Activated naive CD8-positive, alpha-beta T cell treated with anti-CD3 and anti-CD28 coated beads, Interleukin-2, amount 10 ng/mL, durations not matched to agents 7 days and 5 days (primary cell): Measurements from ENCODE around the gene USP11. TPM values are rescaled to one million over a fixed set of nuclear protein-coding genes. Genes with fewer than 3 reads are reported as not detected.

Source experiments
- ATAC-seq: fragments of 150-1000 bp; cut with Tn5 transposase; one replicate; pipeline ENCODE4 v1.10.0; 2021; ENCODE audit warnings: low read depth, moderate library complexity
- POLR2A ChIA-PET: fragments of 350-600 bp; sonication (Branson Sonifier 250); formaldehyde crosslinking; loops from one replicate; lab custom pipeline; 2021; ENCODE audit warnings: antibody characterized with exemption; lab: Charles Lee
- DNase-seq: peaks from one replicate; pipeline ENCODE4 v3.0.0; 2021
- H3K27ac Mint-ChIP-seq: one replicate; pipeline ENCODE4 v1.8.0; 2022; ENCODE audit warnings: mild to moderate bottlenecking, mixed read lengths
- H3K27me3 Mint-ChIP-seq: one replicate; pipeline ENCODE4 v1.8.0; 2022; ENCODE audit warnings: mild to moderate bottlenecking, moderate library complexity, mixed read lengths
- H3K36me3 Mint-ChIP-seq: one replicate; pipeline ENCODE4 v1.8.0; 2021; ENCODE audit warnings: mild to moderate bottlenecking, mixed read lengths
- H3K4me1 Mint-ChIP-seq: one replicate; pipeline ENCODE4 v1.8.0; 2021; ENCODE audit warnings: mixed read lengths
- H3K4me3 Mint-ChIP-seq: one replicate; pipeline ENCODE4 v1.8.0; 2022; ENCODE audit warnings: mild to moderate bottlenecking, moderate library complexity, mixed read lengths
- H3K9me3 Mint-ChIP-seq: one replicate; pipeline ENCODE4 v1.8.0; 2021; ENCODE audit warnings: mixed read lengths
- total RNA-seq, 2 experiments: library from RNA; stranded (reverse); gene quantifications; one replicate each; pipeline ENCODE4 v1.2.3, GENCODE V29; 2021

USP11 gene
- total RNA-seq, 2 experiments from 2014 or later = 101 TPM

DNA sequence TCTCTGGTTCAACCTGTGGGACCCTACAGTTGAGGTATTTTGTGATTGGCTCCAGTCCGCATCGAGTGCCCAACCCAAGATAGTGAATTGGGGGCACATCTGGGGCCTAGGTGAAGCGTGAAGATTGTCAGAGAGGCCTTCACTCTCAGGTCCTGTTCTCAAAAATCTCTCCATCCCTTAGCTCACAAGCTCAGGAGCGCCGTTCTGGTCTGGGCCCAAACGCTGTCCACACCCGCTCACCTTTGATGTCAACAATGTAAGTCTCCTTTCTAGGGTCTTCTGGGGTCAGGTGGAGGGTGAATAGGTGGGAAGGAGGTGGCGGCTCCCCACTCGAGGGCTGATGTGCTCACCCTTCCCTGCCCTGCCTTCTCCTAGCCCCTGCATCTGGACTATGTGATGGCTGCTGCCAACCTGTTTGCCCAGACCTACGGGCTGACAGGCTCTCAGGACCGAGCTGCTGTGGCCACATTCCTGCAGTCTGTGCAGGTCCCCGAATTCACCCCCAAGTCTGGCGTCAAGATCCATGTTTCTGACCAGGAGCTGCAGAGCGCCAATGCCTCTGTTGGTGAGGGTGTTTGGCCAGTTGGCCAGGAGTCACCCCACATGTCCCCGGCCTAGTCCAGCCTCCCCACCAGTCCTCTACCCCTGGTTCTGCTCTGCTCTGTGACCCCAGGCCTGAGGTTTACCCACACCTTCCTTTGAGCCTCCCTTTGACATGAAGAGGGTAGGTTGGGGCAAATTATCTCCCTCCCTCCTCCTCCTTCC is 22.0 kb upstream of the USP11 start:
- ATAC-seq (no peak), DNase-seq (no peak)
- Mint-ChIP-seq H3K9me3 (no peaks in the 10 kb centered on the region), H3K4me3 (no peak overlapping the region), H3K27ac (peak overlapping the region; percentile 55), H3K36me3 (peaks cover 12% of the 10 kb centered on the region), H3K27me3 (no peaks in the 10 kb centered on the region), H3K4me1 (no peaks in the 10 kb centered on the region)
- POLR2A ChIA-PET = no interaction called here

DNA sequence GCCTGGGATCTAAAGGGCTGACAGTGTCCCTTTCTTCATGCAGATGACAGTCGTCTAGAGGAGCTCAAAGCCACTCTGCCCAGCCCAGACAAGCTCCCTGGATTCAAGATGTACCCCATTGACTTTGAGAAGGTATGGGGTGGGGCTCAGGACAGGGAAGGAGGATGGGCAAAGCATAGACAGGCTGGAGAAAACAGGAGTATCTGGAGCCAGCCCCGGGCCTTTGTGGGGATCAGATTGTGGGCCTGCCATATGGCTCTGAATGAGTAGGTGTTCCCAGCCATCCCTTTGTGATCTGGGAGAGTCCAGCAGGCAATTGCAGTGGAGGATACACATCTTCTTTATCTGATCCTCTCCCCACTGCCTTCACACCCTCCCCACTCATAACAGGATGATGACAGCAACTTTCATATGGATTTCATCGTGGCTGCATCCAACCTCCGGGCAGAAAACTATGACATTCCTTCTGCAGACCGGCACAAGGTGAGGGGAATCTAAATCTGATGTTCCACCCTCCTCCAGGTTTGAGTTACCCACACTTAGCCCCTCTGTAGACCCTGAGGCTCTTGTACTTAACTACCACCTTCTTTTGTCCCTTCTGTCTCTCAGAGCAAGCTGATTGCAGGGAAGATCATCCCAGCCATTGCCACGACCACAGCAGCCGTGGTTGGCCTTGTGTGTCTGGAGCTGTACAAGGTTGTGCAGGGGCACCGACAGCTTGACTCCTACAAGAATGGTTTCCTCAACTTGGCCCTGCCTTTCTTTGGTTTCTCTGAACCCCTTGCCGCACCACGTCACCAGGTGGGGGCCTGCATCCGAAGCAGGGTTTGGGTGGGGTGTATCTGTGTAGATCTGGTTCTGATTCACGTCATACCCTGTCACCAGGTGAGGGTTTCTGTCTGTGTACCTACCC is 20.2 kb upstream of the USP11 start:
- no peaks in the 10 kb centered on the region for H3K27me3 Mint-ChIP-seq

DNA sequence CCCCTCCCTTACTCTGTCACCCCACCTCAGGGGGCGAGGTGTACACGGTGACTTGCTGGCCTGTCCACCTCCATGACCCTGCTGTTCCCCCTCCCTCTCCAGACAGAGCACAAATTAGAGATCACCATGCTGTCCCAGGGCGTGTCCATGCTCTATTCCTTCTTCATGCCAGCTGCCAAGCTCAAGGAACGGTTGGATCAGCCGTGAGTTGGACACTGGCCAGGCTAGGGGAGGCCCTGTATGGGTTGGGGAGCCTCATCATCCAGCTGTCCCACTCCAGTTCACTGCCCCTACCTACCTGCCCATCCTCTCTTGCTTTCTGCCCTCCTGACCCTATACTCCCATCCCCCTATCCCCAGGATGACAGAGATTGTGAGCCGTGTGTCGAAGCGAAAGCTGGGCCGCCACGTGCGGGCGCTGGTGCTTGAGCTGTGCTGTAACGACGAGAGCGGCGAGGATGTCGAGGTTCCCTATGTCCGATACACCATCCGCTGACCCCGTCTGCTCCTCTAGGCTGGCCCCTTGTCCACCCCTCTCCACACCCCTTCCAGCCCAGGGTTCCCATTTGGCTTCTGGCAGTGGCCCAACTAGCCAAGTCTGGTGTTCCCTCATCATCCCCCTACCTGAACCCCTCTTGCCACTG is 18.3 kb upstream of the USP11 start:
- H3K36me3 Mint-ChIP-seq = peaks cover 20% of the 10 kb centered on the region
- H3K27ac Mint-ChIP-seq = no peak overlapping the region

More for the DNA sequence above, 20.2 kb upstream of the USP11 start:
- no peak overlapping the region for H3K27ac Mint-ChIP-seq
- no peak overlapping the region for H3K4me3 Mint-ChIP-seq
- no peaks in the 10 kb centered on the region for H3K9me3 Mint-ChIP-seq
- H3K4me1 Mint-ChIP-seq = peaks cover 10% of the 10 kb centered on the region
- ATAC-seq (no peak), DNase-seq (no peak)
- peaks cover 18% of the 10 kb centered on the region for H3K36me3 Mint-ChIP-seq
- POLR2A ChIA-PET = no interaction called here

DNA sequence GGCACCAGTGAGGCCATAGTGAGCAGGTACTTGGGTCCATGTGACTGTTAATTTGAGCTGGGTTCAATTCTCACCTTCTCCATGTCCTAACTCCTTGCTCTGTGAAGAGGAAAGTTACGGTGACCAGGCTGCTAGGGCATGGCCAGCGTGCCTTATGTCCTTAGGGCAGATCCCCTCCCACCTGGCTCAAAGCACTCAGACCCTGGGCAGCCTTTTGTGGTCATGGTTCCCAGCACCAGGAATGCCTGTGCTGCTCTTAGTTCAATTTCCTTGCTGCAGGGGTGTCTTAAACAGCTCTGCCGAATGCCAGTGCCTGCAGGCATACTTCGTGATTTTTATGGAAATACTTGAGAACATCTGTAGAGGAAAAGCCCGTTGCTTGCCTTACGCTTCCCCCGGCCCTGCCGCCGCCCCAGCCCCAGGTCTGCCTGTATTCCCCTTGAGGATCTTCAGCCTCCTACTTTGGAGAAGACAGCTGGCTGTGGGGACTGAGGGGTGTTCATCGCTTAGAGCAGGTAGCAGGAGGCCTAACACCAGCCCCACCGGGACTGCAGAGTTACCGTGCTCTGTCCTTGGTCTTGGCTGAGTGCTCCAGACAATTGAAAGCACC is 17.4 kb upstream of the USP11 start:
- no peak for DNase-seq
- Mint-ChIP-seq H3K36me3 (peaks cover 26% of the 10 kb centered on the region), H3K9me3 (no peaks in the 10 kb centered on the region), H3K27ac (no peak overlapping the region), H3K4me3 (no peak overlapping the region), H3K27me3 (no peaks in the 10 kb centered on the region), H3K4me1 (peaks cover 22% of the 10 kb centered on the region)
- POLR2A ChIA-PET = interaction anchor here (0.5 to 1.5 kb wide), 2 partner anchors 18 to 27 kb away, joined by 3 read pairs; no protein-coding TSS in a partner anchor
- no peak for ATAC-seq

More for the DNA sequence above, 18.3 kb upstream of the USP11 start:
- no peak for DNase-seq
- ATAC-seq = no peak
- POLR2A ChIA-PET = interaction anchor here (1.5 kb wide), 1 partner anchor 19 kb away, joined by 3 read pairs; no protein-coding TSS in a partner anchor
- no peaks in the 10 kb centered on the region for H3K9me3 Mint-ChIP-seq
- H3K27me3 Mint-ChIP-seq = no peaks in the 10 kb centered on the region
- H3K4me1 Mint-ChIP-seq = peaks cover 14% of the 10 kb centered on the region
- no peak overlapping the region for H3K4me3 Mint-ChIP-seq

DNA sequence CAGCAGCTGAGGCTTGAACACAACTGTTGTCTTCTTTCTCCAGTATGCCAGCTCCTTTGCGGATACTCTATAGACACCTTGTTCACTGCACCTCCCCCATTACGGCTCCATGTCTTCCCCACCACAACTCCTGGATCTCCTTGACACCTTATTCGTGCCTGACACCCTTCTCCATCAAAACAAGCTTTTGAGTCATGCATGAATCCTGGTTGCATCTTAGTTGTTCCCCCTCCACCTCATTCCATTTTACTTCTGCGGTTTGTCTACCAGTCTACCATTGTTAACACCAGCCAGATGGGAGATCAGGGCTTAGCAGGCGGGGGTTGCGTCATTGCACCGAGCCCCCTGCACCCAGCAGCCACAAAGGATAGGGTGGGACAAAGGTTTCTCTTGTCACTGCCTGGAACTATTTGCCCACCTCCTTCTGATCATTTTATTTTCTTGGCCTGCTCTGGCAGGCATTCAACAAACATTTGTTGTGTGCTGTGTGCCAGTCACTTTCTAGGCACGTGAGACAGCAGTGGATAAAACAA is 16.4 kb upstream of the USP11 start:
- Mint-ChIP-seq H3K27me3 (no peaks in the 10 kb centered on the region), H3K4me3 (peak overlapping the region; percentile 90), H3K36me3 (peaks cover 29% of the 10 kb centered on the region), H3K9me3 (no peaks in the 10 kb centered on the region), H3K27ac (peak overlapping the region; percentile 98), H3K4me1 (peaks cover 29% of the 10 kb centered on the region)
- DNase-seq = no peak
- POLR2A ChIA-PET = interaction anchor here (5.7 kb wide), 1 partner anchor 16 kb away, joined by 49 read pairs; the partner anchor contains the start of gene USP11
- ATAC-seq = no peak

DNA sequence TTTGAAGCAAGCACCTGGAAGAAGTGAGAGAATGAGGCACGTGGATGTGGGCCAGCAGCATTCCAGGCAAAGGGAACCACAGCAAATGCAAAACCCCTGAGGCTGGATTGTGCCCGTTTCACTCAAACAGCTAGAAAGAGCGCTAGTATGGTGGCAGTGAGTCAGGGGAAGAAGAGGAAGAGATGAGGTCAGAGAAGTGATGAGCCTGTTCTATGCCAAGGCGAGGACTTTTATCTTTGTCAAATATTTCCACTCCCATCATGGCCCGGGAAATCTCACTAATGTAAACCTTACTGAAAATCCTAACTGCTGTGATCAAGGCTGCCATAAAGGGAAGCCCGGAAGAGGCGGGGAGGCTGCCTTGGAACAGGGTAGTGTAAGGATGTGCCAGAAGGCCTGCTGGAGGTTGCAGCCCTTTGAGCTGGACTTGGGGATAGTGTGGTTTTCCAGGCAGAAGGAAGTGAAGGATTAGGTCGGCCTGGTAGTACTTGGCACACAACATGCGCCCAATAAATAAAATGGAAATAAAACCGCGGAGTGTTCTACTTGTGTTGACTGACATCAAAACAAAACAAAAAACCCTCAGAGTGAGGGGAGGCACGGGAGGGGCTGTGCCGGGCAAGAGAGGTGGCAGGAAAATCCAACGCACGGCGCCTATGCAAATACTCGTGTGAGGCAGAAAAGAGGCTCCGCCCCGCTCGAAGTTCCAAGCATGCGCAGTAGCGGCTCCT is 15.5 kb upstream of the USP11 start:
- no peak for DNase-seq
- Mint-ChIP-seq H3K4me1 (peaks cover 29% of the 10 kb centered on the region), H3K36me3 (peaks cover 22% of the 10 kb centered on the region), H3K9me3 (no peaks in the 10 kb centered on the region), H3K27me3 (no peaks in the 10 kb centered on the region), H3K27ac (peak overlapping the region; percentile 98), H3K4me3 (peak overlapping the region; percentile 90)
- POLR2A ChIA-PET = interaction anchor here (0.7 to 5.7 kb wide), 8 partner anchors 11 to 1785 kb away, joined by 3 to 49 read pairs (median 6); partner anchors contain the start of genes RBM10 and USP11
- ATAC-seq = no peak

DNA sequence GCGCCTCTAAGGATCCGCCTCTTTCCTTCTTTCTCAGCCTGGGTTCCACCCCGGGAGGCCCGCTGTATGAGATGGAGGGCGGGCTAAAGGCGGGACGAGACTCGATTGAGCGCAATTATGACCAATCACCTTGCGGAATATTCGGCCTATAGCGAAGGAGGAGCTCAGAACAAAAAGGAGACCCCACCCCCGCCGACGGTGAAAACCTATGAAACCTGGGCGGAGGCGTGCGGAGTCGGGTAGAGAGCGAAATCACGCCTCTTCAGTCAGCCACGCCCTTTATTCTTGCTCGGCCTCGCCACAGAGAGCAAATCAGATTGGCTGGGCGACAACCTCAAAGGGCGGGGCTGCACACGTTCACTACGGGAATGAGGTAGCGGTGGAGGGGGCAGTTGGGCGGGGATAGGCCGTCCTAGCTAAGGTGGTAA is 14.9 kb upstream of the USP11 start:
- Mint-ChIP-seq H3K27me3 (no peaks in the 10 kb centered on the region), H3K9me3 (no peaks in the 10 kb centered on the region), H3K4me1 (peaks cover 29% of the 10 kb centered on the region), H3K36me3 (peaks cover 22% of the 10 kb centered on the region), H3K4me3 (peak overlapping the region; percentile 90), H3K27ac (peak overlapping the region; percentile 98)
- peak; percentile 84 for ATAC-seq
- DNase-seq = peak; percentile 88
- POLR2A ChIA-PET = interaction anchor here (0.7 to 5.7 kb wide), 8 partner anchors 10 to 1785 kb away, joined by 3 to 49 read pairs (median 6); partner anchors contain the start of genes RBM10 and USP11

DNA sequence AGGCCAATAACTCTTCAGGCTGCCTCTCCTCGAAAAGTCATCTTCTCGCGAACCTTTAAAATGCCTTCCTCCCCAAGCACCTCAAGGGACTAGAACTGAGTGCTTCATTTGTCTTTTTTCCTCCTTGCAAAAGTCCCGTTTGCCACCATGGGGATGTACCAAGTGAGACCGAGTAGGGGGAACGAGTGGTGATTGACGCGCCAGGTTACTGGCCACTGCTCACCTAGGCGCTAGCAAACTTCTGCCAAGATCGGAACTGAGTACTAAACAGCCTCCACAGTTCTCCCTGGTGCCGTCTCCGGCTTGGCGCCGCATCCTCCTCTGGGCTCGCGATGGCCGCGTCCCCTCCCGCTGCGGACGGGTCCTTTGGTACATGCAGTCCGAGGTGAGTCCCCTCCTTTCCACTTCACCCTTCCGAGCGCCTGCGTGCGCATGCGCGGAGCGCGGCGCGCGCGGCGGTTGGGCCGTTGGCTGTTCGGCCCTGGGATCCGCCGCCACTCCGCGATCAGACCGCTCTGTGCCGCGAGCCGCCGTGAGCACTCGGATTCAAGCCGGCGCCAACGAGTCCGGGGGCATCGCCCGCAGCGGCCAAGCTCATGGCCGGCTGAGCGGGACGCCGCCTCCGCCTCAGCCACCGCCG is 14.4 kb upstream of the USP11 start, which contains the start of gene CDK16:
CDK16 (plus strand) TSS at position 402 of the 640 bp plus-strand sequence. CDS start 4,877 bp downstream, outside the sequence.
- Mint-ChIP-seq H3K36me3 (peaks cover 22% of the 10 kb centered on the region), H3K4me1 (peaks cover 29% of the 10 kb centered on the region), H3K27me3 (no peaks in the 10 kb centered on the region), H3K27ac (peak within 1 kb of the TSS; percentile 98), H3K9me3 (no peaks in the 10 kb centered on the region), H3K4me3 (peak within 1 kb of the TSS; percentile 96)
- peak; percentile 81 for DNase-seq
- peak; percentile 42 for ATAC-seq
- POLR2A ChIA-PET = interaction anchor here (0.7 to 5.7 kb wide), 8 partner anchors 10 to 1784 kb away, joined by 3 to 49 read pairs (median 6); partner anchors contain the start of genes RBM10 and USP11

DNA sequence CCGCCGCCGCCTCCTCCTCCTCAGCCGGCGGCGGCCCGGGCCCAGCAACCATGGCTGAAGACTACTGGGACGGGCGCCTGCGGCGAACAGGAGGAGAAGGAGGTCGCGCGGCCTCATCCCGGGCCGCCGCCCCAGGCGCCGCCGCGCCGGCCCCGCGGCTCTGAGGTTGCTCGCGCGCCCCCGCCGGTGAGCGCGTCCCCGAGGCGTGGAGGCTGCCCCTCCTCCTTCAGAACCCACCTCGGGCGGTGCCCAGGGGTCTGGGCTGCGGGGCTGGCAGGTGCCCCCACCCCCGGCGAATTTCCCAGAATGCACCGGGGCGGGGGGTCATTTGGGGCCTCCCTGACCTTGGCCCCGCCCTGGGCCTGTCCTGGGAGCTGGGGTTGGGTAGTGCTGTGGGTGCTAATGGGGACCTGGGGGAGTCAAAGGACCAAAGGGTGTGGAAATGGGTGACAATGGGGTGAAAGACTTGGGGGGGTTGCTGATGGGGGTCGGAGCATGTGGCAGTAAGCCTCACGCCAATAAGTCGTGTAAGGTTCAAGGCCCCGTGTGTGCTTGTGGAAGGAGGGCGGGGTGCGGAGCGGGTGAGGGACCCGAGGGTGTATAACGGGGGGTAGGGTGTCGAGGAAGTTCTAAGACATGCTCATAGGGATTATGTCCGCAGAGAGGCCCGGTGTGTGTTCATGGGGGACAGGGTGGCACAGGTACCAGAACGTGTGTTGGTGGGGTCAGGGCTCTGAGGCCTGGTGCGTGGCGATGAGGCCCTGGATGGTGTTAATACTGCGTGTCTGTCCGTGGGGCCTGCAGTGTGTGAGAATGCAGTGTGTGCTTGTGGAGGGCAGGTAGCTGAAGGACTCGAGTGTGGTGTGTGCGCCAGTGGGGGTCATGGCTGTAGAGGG is 13.6 kb upstream of the USP11 start:
- ATAC-seq (no peak), DNase-seq (peak; percentile 70)
- H3K4me3 Mint-ChIP-seq = peak overlapping the region; percentile 96
- peaks cover 29% of the 10 kb centered on the region for H3K4me1 Mint-ChIP-seq
- no peaks in the 10 kb centered on the region for H3K9me3 Mint-ChIP-seq
- peak overlapping the region; percentile 98 for H3K27ac Mint-ChIP-seq
- no peaks in the 10 kb centered on the region for H3K27me3 Mint-ChIP-seq
- POLR2A ChIA-PET = interaction anchor here (0.6 to 5.7 kb wide), 4 partner anchors 13 to 166 kb away, joined by 3 to 49 read pairs (median 9); partner anchors contain the start of gene USP11
- peaks cover 24% of the 10 kb centered on the region for H3K36me3 Mint-ChIP-seq

DNA sequence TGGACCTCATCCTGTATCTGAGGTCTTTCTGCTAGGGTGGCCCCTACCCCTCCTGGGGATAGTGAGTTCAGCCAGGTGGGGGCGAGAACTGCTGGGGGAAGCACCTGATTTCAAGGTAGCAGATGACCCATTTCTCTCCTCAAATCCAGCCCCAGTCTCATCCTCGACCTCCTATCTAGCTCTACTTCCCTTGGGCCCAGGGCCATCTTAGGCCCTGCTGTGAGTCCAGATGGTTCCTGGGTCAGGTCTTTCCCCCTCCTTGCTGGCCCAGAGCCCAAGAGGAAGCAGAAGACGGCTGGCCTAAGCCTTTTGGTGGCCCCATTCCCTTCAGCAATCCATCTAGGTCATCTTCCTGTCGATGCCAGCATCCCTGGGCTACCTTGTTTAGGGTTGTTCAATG is 11.1 kb upstream of the USP11 start:
- H3K36me3 Mint-ChIP-seq = peaks cover 18% of the 10 kb centered on the region
- DNase-seq = no peak
- H3K4me1 Mint-ChIP-seq = peaks cover 28% of the 10 kb centered on the region
- H3K27ac Mint-ChIP-seq = no peak overlapping the region
- no peaks in the 10 kb centered on the region for H3K27me3 Mint-ChIP-seq
- H3K4me3 Mint-ChIP-seq = no peak overlapping the region
- no peaks in the 10 kb centered on the region for H3K9me3 Mint-ChIP-seq
- POLR2A ChIA-PET = interaction anchor here (5.7 kb wide), 1 partner anchor 10 kb away, joined by 49 read pairs; the partner anchor contains the start of gene USP11
- ATAC-seq = no peak
